Calu3 (cell line): Measurements from ENCODE around the gene TMEM242. TPM values are rescaled to one million over a fixed set of nuclear protein-coding genes. Genes with fewer than 3 reads are reported as not detected.

Experiments used
- BruUV-seq: library from RNA; stranded (reverse); fragments of 400-500 nt; replicated peaks from 2 replicates; lab custom pipeline; 2021; lab: Mats Ljungman, UMichigan
- CTCF ChIA-PET: fragments of 300-600 bp; sonication (Branson Sonifier 250); formaldehyde crosslinking; loops from one replicate; lab custom pipeline; 2022; ENCODE audit warnings: antibody characterized with exemption; lab: Charles Lee
- DNase-seq: peaks from one replicate; pipeline ENCODE4 v3.0.0; 2022
- H3K27ac Mint-ChIP-seq: one replicate; pipeline ENCODE4 v1.8.0; 2022; ENCODE audit warnings: mixed read lengths; ENCODE audit not compliant: unreplicated experiment
- H3K27me3 Mint-ChIP-seq: one replicate; pipeline ENCODE4 v1.8.0; 2022; ENCODE audit warnings: mixed read lengths; ENCODE audit not compliant: unreplicated experiment
- H3K36me3 Mint-ChIP-seq: one replicate; pipeline ENCODE4 v1.8.0; 2022; ENCODE audit warnings: mild to moderate bottlenecking, moderate library complexity, mixed read lengths; ENCODE audit not compliant: insufficient read depth, unreplicated experiment
- H3K4me1 Mint-ChIP-seq: one replicate; pipeline ENCODE4 v1.8.0; 2022; ENCODE audit warnings: mild to moderate bottlenecking, low read depth, mixed read lengths; ENCODE audit not compliant: unreplicated experiment
- H3K4me3 Mint-ChIP-seq: one replicate; pipeline ENCODE4 v1.8.0; 2022; ENCODE audit warnings: mild to moderate bottlenecking, low read depth, moderate library complexity, mixed read lengths; ENCODE audit not compliant: unreplicated experiment
- H3K9me3 Mint-ChIP-seq: one replicate; pipeline ENCODE4 v1.8.0; 2022; ENCODE audit warnings: low read depth, mixed read lengths; ENCODE audit not compliant: unreplicated experiment
- intact Hi-C: fragments of 100-400 bp; cut with micrococcal nuclease; formaldehyde crosslinking; loops from one replicate; pipeline ENCODE4 v1.10.0; 2022; ENCODE audit not compliant: unreplicated experiment
- total RNA-seq: library from RNA; stranded (reverse); gene quantifications from 2 replicates; pipeline ENCODE4 v1.2.3, GENCODE V29; 2022
- TF ChIP-seq, protein P1 (sequence below): fragments of 200-600 bp; IDR thresholded peaks from one replicate; pipeline ENCODE4 v1.8.0; 2022; ENCODE audit warnings: antibody characterized with exemption; ENCODE audit not compliant: unreplicated experiment

Gene TMEM242
- total RNA-seq, 1 experiment from 2014 or later, result 7.9 TPM

DNA sequence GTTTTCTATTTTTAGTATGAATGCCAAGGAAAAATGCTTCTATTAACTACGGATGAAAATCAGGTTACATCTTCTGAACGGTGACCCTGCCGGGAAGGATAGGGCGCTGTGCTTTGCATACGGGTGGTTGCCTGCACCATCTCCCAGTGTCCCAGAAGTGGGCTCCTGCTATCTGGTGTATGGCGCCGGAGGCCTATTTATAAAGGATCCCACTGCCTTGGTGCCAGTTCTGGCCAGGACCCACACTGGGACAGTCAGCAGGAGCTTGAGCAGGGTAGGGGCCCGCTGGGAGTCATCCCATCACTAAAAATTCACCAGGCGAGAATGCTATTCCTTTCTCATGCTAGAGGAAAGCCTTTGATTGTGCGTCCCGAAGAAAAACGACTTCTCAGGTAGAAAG, 22.9 kb downstream of the TMEM242 start:
- Mint-ChIP-seq H3K4me1 (peaks cover 10% of the 10 kb centered on the region), H3K27me3 (no peaks in the 10 kb centered on the region), H3K27ac (no peak overlapping the region), H3K36me3 (no peaks in the 10 kb centered on the region), H3K4me3 (no peak overlapping the region), H3K9me3 (no peaks in the 10 kb centered on the region)
- TF ChIP-seq, protein P1, sequence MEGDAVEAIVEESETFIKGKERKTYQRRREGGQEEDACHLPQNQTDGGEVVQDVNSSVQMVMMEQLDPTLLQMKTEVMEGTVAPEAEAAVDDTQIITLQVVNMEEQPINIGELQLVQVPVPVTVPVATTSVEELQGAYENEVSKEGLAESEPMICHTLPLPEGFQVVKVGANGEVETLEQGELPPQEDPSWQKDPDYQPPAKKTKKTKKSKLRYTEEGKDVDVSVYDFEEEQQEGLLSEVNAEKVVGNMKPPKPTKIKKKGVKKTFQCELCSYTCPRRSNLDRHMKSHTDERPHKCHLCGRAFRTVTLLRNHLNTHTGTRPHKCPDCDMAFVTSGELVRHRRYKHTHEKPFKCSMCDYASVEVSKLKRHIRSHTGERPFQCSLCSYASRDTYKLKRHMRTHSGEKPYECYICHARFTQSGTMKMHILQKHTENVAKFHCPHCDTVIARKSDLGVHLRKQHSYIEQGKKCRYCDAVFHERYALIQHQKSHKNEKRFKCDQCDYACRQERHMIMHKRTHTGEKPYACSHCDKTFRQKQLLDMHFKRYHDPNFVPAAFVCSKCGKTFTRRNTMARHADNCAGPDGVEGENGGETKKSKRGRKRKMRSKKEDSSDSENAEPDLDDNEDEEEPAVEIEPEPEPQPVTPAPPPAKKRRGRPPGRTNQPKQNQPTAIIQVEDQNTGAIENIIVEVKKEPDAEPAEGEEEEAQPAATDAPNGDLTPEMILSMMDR, result no peak
- no TSS peak for BruUV-seq
- DNase-seq, result no peak
- CTCF ChIA-PET, result no interaction called here
- intact Hi-C loops, result no loop called here

DNA sequence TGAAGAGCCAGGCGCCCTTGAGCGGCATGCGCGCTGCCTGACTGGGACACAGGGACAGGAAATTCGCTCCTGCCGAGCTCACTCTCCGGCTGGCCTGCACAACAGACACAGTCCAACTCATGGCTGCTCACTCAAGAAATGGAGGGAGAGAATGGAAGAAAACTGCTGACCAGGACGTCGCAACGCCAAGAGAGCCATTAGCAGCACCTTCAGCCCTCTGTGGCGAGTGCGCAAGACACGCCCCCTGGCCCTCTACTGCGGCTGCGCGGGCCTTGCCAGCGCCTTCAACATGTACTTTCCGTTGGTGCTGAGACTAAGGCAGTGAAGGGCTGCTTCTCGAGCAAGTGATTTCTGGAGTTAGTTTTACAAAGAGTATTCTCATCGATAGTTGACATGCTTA, 23.3 kb downstream of the TMEM242 start:
- intact Hi-C loops, result no loop called here
- H3K4me1 Mint-ChIP-seq, result peaks cover 10% of the 10 kb centered on the region
- no TSS peak for BruUV-seq

DNA sequence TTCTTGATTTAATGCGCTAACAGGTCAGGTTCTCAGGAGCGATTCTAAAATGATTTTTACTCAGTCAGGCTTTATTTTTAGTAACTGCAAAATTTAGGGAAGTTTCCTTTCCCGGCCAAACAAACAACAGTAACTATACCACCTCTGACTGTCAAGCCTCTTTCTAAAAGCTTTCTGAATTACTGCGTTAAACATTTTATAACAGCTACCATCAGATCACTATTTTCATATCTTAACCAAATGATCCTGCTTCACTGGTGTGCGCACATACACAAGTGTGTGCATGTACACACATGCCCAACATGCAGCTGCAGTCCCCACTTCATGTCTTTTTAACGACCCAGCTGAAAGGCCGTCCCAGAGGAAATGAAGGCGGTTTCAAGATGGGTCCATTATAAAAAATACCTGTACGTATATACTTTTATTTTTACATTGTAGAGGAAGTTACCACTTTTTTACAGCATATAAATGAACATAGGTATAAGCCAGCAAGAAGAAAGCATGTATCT, 25.0 kb downstream of the TMEM242 start:
- Mint-ChIP-seq H3K27ac (no peak overlapping the region), H3K27me3 (no peaks in the 10 kb centered on the region), H3K9me3 (no peaks in the 10 kb centered on the region), H3K36me3 (no peaks in the 10 kb centered on the region), H3K4me1 (peaks cover 8% of the 10 kb centered on the region), H3K4me3 (no peak overlapping the region)
- no peak for DNase-seq
- no TSS peak for BruUV-seq
- TF ChIP-seq, protein P1, result no peak
- CTCF ChIA-PET, result no interaction called here
- intact Hi-C loops, result no loop called here

More for the DNA sequence above, 23.3 kb downstream of the TMEM242 start:
- Mint-ChIP-seq H3K27me3 (no peaks in the 10 kb centered on the region), H3K4me3 (no peak overlapping the region), H3K27ac (no peak overlapping the region), H3K36me3 (no peaks in the 10 kb centered on the region), H3K9me3 (no peaks in the 10 kb centered on the region)
- TF ChIP-seq, protein P1, result no peak
- no peak for DNase-seq
- CTCF ChIA-PET, result no interaction called here

DNA sequence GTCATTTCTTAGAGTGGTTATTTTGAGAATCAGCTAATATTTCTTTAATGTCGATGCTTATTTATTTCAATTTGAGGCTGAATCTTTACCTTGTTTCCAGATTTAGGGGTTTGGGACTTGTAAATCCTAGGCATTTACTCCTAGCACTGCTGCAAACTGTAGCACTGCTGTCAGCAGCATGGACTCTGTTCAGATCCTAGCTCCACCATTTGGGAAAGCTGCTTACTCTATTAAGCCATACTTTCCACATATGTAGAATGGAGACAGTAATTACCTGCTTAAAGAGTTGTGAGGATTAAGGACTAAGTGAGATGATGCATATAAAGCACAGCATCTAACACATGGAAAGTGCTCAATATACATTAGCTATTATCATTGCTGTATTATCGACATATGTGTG, 28.7 kb downstream of the TMEM242 start:
- DNase-seq, result no peak
- BruUV-seq, result no TSS peak
- no peaks in the 10 kb centered on the region for H3K36me3 Mint-ChIP-seq
- no peak overlapping the region for H3K27ac Mint-ChIP-seq
- intact Hi-C loops, result no loop called here
- H3K4me1 Mint-ChIP-seq, result no peaks in the 10 kb centered on the region
- no peaks in the 10 kb centered on the region for H3K9me3 Mint-ChIP-seq
- H3K4me3 Mint-ChIP-seq, result no peak overlapping the region
- CTCF ChIA-PET, result no interaction called here
- H3K27me3 Mint-ChIP-seq, result no peaks in the 10 kb centered on the region
- TF ChIP-seq, protein P1, result no peak
